Measurements from ENCODE around the gene ASB1. TPM values are rescaled to one million over a fixed set of nuclear protein-coding genes. Genes with fewer than 3 reads are reported as not detected.

Gene ASB1
- polyA plus RNA-seq, 1 of the 3 experiments (the other 2 are of a cell fraction), result 33.3 TPM

DNA sequence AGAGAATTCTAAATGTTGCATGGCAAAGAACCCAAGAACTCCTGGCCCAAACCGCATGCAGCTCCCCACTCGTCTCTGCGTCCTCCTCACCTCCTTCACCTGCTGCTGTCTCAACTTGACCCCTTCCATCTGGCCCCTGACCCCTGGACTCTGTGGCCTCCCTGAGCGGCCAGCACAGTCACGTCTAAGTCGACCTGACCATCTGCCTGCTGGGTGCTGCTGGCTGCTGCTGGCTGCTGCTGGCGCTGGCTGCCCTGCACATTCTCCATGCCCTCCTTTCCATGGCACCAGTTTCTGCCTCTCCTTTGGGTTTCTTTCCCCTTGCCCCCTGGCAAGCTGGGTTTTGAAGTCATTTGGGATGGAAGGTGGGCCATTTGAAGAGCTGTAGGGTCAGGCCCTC is 30.1 kb upstream of the ASB1 start:
- no peaks in the 10 kb centered on the region for H3K9me3 ChIP-seq
- no peaks in the 10 kb centered on the region for H3K27me3 ChIP-seq (ENCODE audit: insufficient read depth)
- ChIA-PET POLR2A (no interaction called here), CTCF (interaction anchor here (1.2 to 1.4 kb wide), 2 partner anchors 26 to 29 kb away, joined by 3 to 5 read pairs; no protein-coding TSS in a partner anchor)
- no peak overlapping the region for H2AFZ ChIP-seq (ENCODE audit: low read depth)
- H3K4me1 ChIP-seq (ENCODE audit: control insufficient read depth in 1 of 2, insufficient read depth in 2 of 2, low read depth in 1 of 2, low read length in 1 of 2), result no peaks in the 10 kb centered on the region
- H3K9ac ChIP-seq, result no peak overlapping the region
- no peak overlapping the region for H3K4me2 ChIP-seq
- no peaks in the 10 kb centered on the region for H4K20me1 ChIP-seq (ENCODE audit: insufficient read depth)
- H3K79me2 ChIP-seq (ENCODE audit: insufficient read depth), result no peaks in the 10 kb centered on the region
- no peak for TF ChIP-seq FOSL2 (IDR thresholded peaks at IDR 0.05; ENCODE audit: borderline replicate concordance, low read depth)
- no peak for TF ChIP-seq ELF1 (IDR thresholded peaks at IDR 0.05)
- TF ChIP-seq, protein P1, sequence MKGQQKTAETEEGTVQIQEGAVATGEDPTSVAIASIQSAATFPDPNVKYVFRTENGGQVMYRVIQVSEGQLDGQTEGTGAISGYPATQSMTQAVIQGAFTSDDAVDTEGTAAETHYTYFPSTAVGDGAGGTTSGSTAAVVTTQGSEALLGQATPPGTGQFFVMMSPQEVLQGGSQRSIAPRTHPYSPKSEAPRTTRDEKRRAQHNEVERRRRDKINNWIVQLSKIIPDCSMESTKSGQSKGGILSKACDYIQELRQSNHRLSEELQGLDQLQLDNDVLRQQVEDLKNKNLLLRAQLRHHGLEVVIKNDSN (IDR thresholded peaks at IDR 0.05; ENCODE audit: borderline replicate concordance, low read depth), result no peak
- TF ChIP-seq EP300 (IDR thresholded peaks at IDR 0.05; ENCODE audit: borderline replicate concordance in 1 of 2, low read depth in 1 of 2, low read length in 1 of 2), result no peak
- no peak for TF ChIP-seq RCOR1 (IDR thresholded peaks at IDR 0.05; ENCODE audit: low read length)
- no peak for TF ChIP-seq FOXM1 (IDR thresholded peaks at IDR 0.05; ENCODE audit: low read depth)
- H3K27ac ChIP-seq (ENCODE audit: low read depth in 2 of 2, low read length in 1 of 2), result no peak overlapping the region
- peaks cover 3% of the 10 kb centered on the region for H3F3A ChIP-seq (replicated peaks; ENCODE audit: insufficient read depth)
- 96% methylated on average over 7 of the region's 7 CpGs for WGBS (ENCODE audit: low lambda C conversion rate)
- no peak overlapping the region for H3K4me3 ChIP-seq (ENCODE audit: low read depth in 2 of 2, low read length in 1 of 2)
- H3K9me2 ChIP-seq, result no peaks in the 10 kb centered on the region
- no peak for DNase-seq
- H3K36me3 ChIP-seq (replicated peaks in 1 of 2; ENCODE audit: control insufficient read depth in 1 of 2, insufficient read depth in 2 of 2, low read length in 1 of 2), result peaks cover 8 to 23% of the 10 kb centered on the region in 2 experiments

- Histone ChIP-seq H2AFZ (ENCODE audit: low read depth) (no peak overlapping the region), H4K20me1 (ENCODE audit: insufficient read depth) (no peaks in the 10 kb centered on the region), H3F3A (replicated peaks; ENCODE audit: insufficient read depth) (peaks cover 3% of the 10 kb centered on the region), H3K4me3 (ENCODE audit: low read depth in 2 of 2, low read length in 1 of 2) (no peak overlapping the region), H3K4me2 (no peak overlapping the region), H3K9me2 (no peaks in the 10 kb centered on the region), H3K9ac (no peak overlapping the region), H3K36me3 (replicated peaks in 1 of 2; ENCODE audit: control insufficient read depth in 1 of 2, insufficient read depth in 2 of 2, low read length in 1 of 2) (peaks cover 12 to 24% of the 10 kb centered on the region in 2 experiments), H3K79me2 (ENCODE audit: insufficient read depth) (no peaks in the 10 kb centered on the region), H3K4me1 (ENCODE audit: control insufficient read depth in 1 of 2, insufficient read depth in 2 of 2, low read depth in 1 of 2, low read length in 1 of 2) (no peaks in the 10 kb centered on the region), H3K27me3 (ENCODE audit: insufficient read depth) (no peaks in the 10 kb centered on the region), H3K9me3 (no peaks in the 10 kb centered on the region), H3K27ac (ENCODE audit: low read depth in 2 of 2, low read length in 1 of 2) (no peak overlapping the region)
- ChIA-PET CTCF (interaction anchor here (1.2 to 1.4 kb wide), 2 partner anchors 26 to 29 kb away, joined by 3 to 5 read pairs; no protein-coding TSS in a partner anchor), POLR2A (no interaction called here)
- WGBS (ENCODE audit: low lambda C conversion rate), result 90% methylated on average over 14 of the region's 14 CpGs
- DNase-seq, result no peak
- TF ChIP-seq MXI1 (IDR thresholded peaks at IDR 0.05; ENCODE audit: low read depth, low read length) (no peak), RXRA (IDR thresholded peaks at IDR 0.05; ENCODE audit: borderline replicate concordance, low read depth) (no peak), EP300 (IDR thresholded peaks at IDR 0.05; ENCODE audit: borderline replicate concordance in 1 of 2, low read depth in 1 of 2, low read length in 1 of 2) (no peak), GATA2 (CRISPR knock-in tag; IDR thresholded peaks at IDR 0.05) (no peak), SIN3A (IDR thresholded peaks at IDR 0.05; ENCODE audit: borderline replicate concordance, low read depth, low read length) (no peak)
- TF ChIP-seq, protein P2, sequence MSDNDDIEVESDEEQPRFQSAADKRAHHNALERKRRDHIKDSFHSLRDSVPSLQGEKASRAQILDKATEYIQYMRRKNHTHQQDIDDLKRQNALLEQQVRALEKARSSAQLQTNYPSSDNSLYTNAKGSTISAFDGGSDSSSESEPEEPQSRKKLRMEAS (IDR thresholded peaks at IDR 0.05; ENCODE audit: low read depth), result no peak
These were observed 29.4 kb upstream of the ASB1 start for GRCh38 chr2:238397356-238397755.

DNA sequence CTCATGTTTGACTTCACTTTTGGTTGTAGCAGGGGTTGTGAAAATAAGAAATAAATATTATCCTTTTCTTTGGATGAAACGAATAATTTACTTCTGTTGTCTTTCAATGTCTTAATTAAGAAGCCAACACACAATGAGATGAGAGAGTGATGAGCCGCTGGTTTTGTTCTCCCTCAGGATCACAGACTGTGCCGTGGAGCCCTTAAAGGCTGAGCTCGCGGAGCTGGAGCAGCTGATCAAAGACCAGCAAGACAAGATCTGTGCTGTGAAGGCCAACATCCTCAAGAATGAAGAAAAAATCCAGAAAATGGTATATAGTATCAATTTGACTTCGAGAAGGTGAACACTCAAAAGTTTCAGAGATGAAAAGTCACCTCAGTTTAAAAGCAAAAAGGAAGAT is 28.1 kb upstream of the ASB1 start:
- Histone ChIP-seq H3K79me2 (ENCODE audit: insufficient read depth) (no peaks in the 10 kb centered on the region), H3K36me3 (replicated peaks in 1 of 2; ENCODE audit: control insufficient read depth in 1 of 2, insufficient read depth in 2 of 2, low read length in 1 of 2) (peaks cover 12 to 26% of the 10 kb centered on the region in 2 experiments), H3F3A (replicated peaks; ENCODE audit: insufficient read depth) (peaks cover 3% of the 10 kb centered on the region), H3K4me1 (ENCODE audit: control insufficient read depth in 1 of 2, insufficient read depth in 2 of 2, low read depth in 1 of 2, low read length in 1 of 2) (no peaks in the 10 kb centered on the region), H3K9me3 (no peaks in the 10 kb centered on the region), H2AFZ (ENCODE audit: low read depth) (no peak overlapping the region), H4K20me1 (ENCODE audit: insufficient read depth) (no peaks in the 10 kb centered on the region), H3K4me2 (no peak overlapping the region), H3K9ac (no peak overlapping the region), H3K4me3 (ENCODE audit: low read depth in 2 of 2, low read length in 1 of 2) (no peak overlapping the region), H3K27ac (ENCODE audit: low read depth in 2 of 2, low read length in 1 of 2) (no peak overlapping the region), H3K9me2 (no peaks in the 10 kb centered on the region), H3K27me3 (ENCODE audit: insufficient read depth) (no peaks in the 10 kb centered on the region)
- 89% methylated on average over 6 of the region's 6 CpGs for WGBS (ENCODE audit: low lambda C conversion rate)
- ChIA-PET CTCF (no interaction called here), POLR2A (no interaction called here)
- DNase-seq, result no peak
- TF ChIP-seq, protein P3, sequence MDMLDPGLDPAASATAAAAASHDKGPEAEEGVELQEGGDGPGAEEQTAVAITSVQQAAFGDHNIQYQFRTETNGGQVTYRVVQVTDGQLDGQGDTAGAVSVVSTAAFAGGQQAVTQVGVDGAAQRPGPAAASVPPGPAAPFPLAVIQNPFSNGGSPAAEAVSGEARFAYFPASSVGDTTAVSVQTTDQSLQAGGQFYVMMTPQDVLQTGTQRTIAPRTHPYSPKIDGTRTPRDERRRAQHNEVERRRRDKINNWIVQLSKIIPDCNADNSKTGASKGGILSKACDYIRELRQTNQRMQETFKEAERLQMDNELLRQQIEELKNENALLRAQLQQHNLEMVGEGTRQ (IDR thresholded peaks at IDR 0.05; ENCODE audit: borderline replicate concordance, low read depth, low read length), result no peak
- TF ChIP-seq, protein P2 (IDR thresholded peaks at IDR 0.05; ENCODE audit: low read depth), result no peak
- TF ChIP-seq CTCF (IDR thresholded peaks at IDR 0.05) (no peak), REST (IDR thresholded peaks at IDR 0.05; ENCODE audit: low read depth, low read length) (no peak)

All from SK-N-SH (cell line).